GM23338 (cell line): Measurements from ENCODE around the gene MIGA1. TPM values are rescaled to one million over a fixed set of nuclear protein-coding genes. Genes with fewer than 3 reads are reported as not detected.

Source experiments
- ATAC-seq: fragments of 200-7000 bp; cut with Tn5 transposase; 3 replicates; pipeline ENCODE4 v1.9.1; 2020
- DNase-seq: peaks from one replicate; pipeline ENCODE4 v3.0.0-alpha.2; 2015; ENCODE audit warnings: low spot score
- H2AFZ ChIP-seq: fragments of 200-600 bp; sonication (generic); 2 replicates; pipeline ENCODE4 v1.8.0; 2016; ENCODE audit warnings: antibody characterized with exemption, mild to moderate bottlenecking, moderate library complexity
- H3F3A ChIP-seq: fragments of 200-600 bp; sonication (generic); replicated peaks from 2 replicates; pipeline ENCODE4 v1.8.0; 2017; ENCODE audit warnings: antibody characterized with exemption, mixed run types, low read depth
- H3K27ac ChIP-seq: fragments of 200-600 bp; sonication (generic); 2 replicates; pipeline ENCODE4 v1.6.1; 2016; ENCODE audit warnings: low read depth
- H3K27me3 ChIP-seq: fragments of 200-600 bp; sonication (generic); 2 replicates; pipeline ENCODE4 v1.8.0; 2016; ENCODE audit warnings: mild to moderate bottlenecking, mixed run types, moderate library complexity; ENCODE audit not compliant: insufficient read depth
- H3K36me3 ChIP-seq: fragments of 200-600 bp; sonication (generic); 2 replicates; pipeline ENCODE4 v1.8.0; 2016; ENCODE audit warnings: mild to moderate bottlenecking; ENCODE audit not compliant: insufficient read depth
- H3K4me1 ChIP-seq: fragments of 200-600 bp; sonication (generic); 2 replicates; pipeline ENCODE4 v1.8.0; 2016; ENCODE audit warnings: mild to moderate bottlenecking, moderate library complexity; ENCODE audit not compliant: insufficient read depth
- H3K4me2 ChIP-seq: fragments of 200-600 bp; sonication (generic); 2 replicates; pipeline ENCODE4 v1.7.1; 2017; ENCODE audit warnings: mixed run types
- H3K4me3 ChIP-seq: fragments of 200-600 bp; sonication (generic); 2 replicates; pipeline ENCODE4 v1.6.1; 2016; ENCODE audit warnings: mixed run types
- H3K79me2 ChIP-seq: fragments of 200-600 bp; sonication (generic); replicated peaks from 2 replicates; pipeline ENCODE4 v1.8.0; 2017; ENCODE audit warnings: mild to moderate bottlenecking; ENCODE audit not compliant: insufficient read depth
- H3K9me2 ChIP-seq: fragments of 200-600 bp; sonication (generic); 2 replicates; pipeline ENCODE4 v1.8.0; 2017; ENCODE audit not compliant: insufficient read depth
- H4K20me1 ChIP-seq: fragments of 200-600 bp; sonication (generic); replicated peaks from 2 replicates; pipeline ENCODE4 v1.8.0; 2017; ENCODE audit warnings: mild to moderate bottlenecking; ENCODE audit not compliant: insufficient read depth
- H3K27ac Mint-ChIP-seq: 2 replicates; pipeline ENCODE4 v1.8.0; 2020; ENCODE audit warnings: inconsistent platforms, mild to moderate bottlenecking, moderate library complexity, mixed read lengths
- H3K27me3 Mint-ChIP-seq: 3 replicates; pipeline ENCODE4 v1.8.0; 2022; ENCODE audit warnings: low read depth, mild to moderate bottlenecking, moderate library complexity, mixed read lengths, inconsistent platforms; ENCODE audit not compliant: insufficient read depth, poor library complexity
- H3K36me3 Mint-ChIP-seq: 3 replicates; pipeline ENCODE4 v1.8.0; 2021; ENCODE audit warnings: low read depth, mild to moderate bottlenecking, inconsistent platforms, moderate library complexity, mixed read lengths
- H3K4me1 Mint-ChIP-seq: 3 replicates; pipeline ENCODE4 v1.8.0; 2020; ENCODE audit warnings: mild to moderate bottlenecking, inconsistent platforms, mixed read lengths
- H3K4me3 Mint-ChIP-seq: 3 replicates; pipeline ENCODE4 v1.8.0; 2021; ENCODE audit warnings: moderate library complexity, mild to moderate bottlenecking, inconsistent platforms, mixed read lengths
- H3K9me3 Mint-ChIP-seq: 3 replicates; pipeline ENCODE4 v1.8.0; 2020; ENCODE audit warnings: moderate library complexity, mild to moderate bottlenecking, inconsistent platforms, mixed read lengths
- CTCF ChIP-seq, 2 experiments: fragments of 200-600 bp in 1 of 2; sonication (generic) in 1 of 2; conservative IDR thresholded peaks; 2 replicates each; pipeline versions ENCODE4 v1.5.1 to v1.6.1; 2016 to 2017; ENCODE audit warnings: antibody characterized with exemption in 2 of 2, low read depth in 2 of 2, mild to moderate bottlenecking in 2 of 2, moderate library complexity in 1 of 2
- ETS1 ChIP-seq: IDR thresholded peaks from 2 replicates; pipeline ENCODE4 v1.6.1; 2016; ENCODE audit warnings: antibody characterized with exemption
- EZH2 ChIP-seq: fragments of 200-600 bp; sonication (generic); IDR thresholded peaks from one replicate; pipeline ENCODE4 v1.8.0; 2017; ENCODE audit warnings: antibody characterized with exemption, mild to moderate bottlenecking, low read depth; ENCODE audit not compliant: unreplicated experiment
- EZH2phosphoT487 ChIP-seq: fragments of 200-600 bp; sonication (generic); IDR thresholded peaks from one replicate; pipeline ENCODE4 v1.8.1; 2018; ENCODE audit warnings: antibody characterized with exemption; ENCODE audit not compliant: unreplicated experiment
- JUNB ChIP-seq: IDR thresholded peaks from one replicate; pipeline ENCODE4 v1.6.1; 2016; ENCODE audit warnings: antibody characterized with exemption; ENCODE audit not compliant: unreplicated experiment
- NANOG ChIP-seq: IDR thresholded peaks from 2 replicates; pipeline ENCODE4 v1.6.1; 2016; ENCODE audit warnings: antibody characterized with exemption, borderline replicate concordance
- REST ChIP-seq: IDR thresholded peaks from one replicate; pipeline ENCODE4 v1.6.1; 2018; ENCODE audit warnings: antibody characterized with exemption; ENCODE audit not compliant: unreplicated experiment
- STAT1 ChIP-seq: IDR thresholded peaks from one replicate; pipeline ENCODE4 v1.6.1; 2016; ENCODE audit warnings: antibody characterized with exemption; ENCODE audit not compliant: unreplicated experiment
- ZNF114 ChIP-seq: fragments of 250-450 bp; sonication (Bioruptor Pico); IDR thresholded peaks from 2 replicates; pipeline ENCODE4 v1.5.0; 2020; ENCODE audit warnings: mild to moderate bottlenecking, moderate library complexity
- ZNF331 ChIP-seq: fragments of 250-450 bp; sonication (Bioruptor Pico); IDR thresholded peaks from 2 replicates; pipeline ENCODE4 v1.5.0; 2020; ENCODE audit warnings: low read depth, mild to moderate bottlenecking, moderate library complexity
- ZNF462 ChIP-seq: fragments of 250-450 bp; sonication (Bioruptor Pico); IDR thresholded peaks from 2 replicates; pipeline ENCODE4 v1.5.0; 2020; ENCODE audit warnings: mild to moderate bottlenecking, moderate library complexity
- polyA plus RNA-seq: library from polyadenylated mRNA; unstranded; fragments of >200 nt; fragmentation: Nextera tagmentation; extraction: Ambion mirVana; gene quantifications from 2 replicates; pipeline ENCODE4 v1.2.1, GENCODE V29; 2016
- total RNA-seq: library from RNA; depleted of rRNA; stranded (reverse); fragments of >200 nt; shearing (Covaris generic); gene quantifications from 2 replicates; pipeline ENCODE4 v1.2.3, GENCODE V29; 2014

Gene MIGA1
- total and polyA plus RNA-seq, 2 experiments from 2014 or later: 3.4 to 7.5 TPM

- no peak for TF ChIP-seq REST
- TF ChIP-seq STAT1: no peak
- TF ChIP-seq EZH2: no peak
- TF ChIP-seq JUNB: no peak
- no peak for TF ChIP-seq NANOG
- TF ChIP-seq ETS1: no peak
These were observed 68.2 kb downstream of the MIGA1 start (continued) for GRCh38 chr1:77847621-77848080.

GRCh38 chr1:77850082-77850481, 70.6 kb downstream of the MIGA1 start:
- Mint-ChIP-seq H3K4me1 (no peaks in the 10 kb centered on the region), H3K27me3 (no peaks in the 10 kb centered on the region), H3K36me3 (peaks cover 12% of the 10 kb centered on the region; the same call in 2 of the 3 replicates), H3K27ac (no peak overlapping the region), H3K9me3 (no peaks in the 10 kb centered on the region; the same call in 2 of the 3 replicates), H3K4me3 (no peak overlapping the region)
- no peaks in the 10 kb centered on the region; the same call in 1 of the 2 replicates for H3K9me2 ChIP-seq
- no peaks in the 10 kb centered on the region for H3K27me3 ChIP-seq
- H2AFZ ChIP-seq: no peak overlapping the region
- no peaks in the 10 kb centered on the region for H3F3A ChIP-seq
- DNase-seq (no peak), ATAC-seq (no peak)
- peaks cover under 1% of the 10 kb centered on the region; the same call in 1 of the 2 replicates for H3K36me3 ChIP-seq
- H3K4me2 ChIP-seq: no peak overlapping the region
- H3K27ac ChIP-seq: no peak overlapping the region
- no peak overlapping the region for H3K4me3 ChIP-seq
- no peaks in the 10 kb centered on the region for H3K4me1 ChIP-seq
- H3K79me2 ChIP-seq: no peaks in the 10 kb centered on the region
- H4K20me1 ChIP-seq: no peaks in the 10 kb centered on the region
- TF ChIP-seq EZH2phosphoT487 (no peak), ETS1 (no peak), ZNF462 (no peak), STAT1 (no peak), ZNF331 (no peak), ZNF114 (CRISPR knock-in tag) (no peak), CTCF (conservative IDR thresholded peaks at IDR 0.05; ENCODE audit: low read depth in 2 of 2) (no peak), NANOG (no peak), EZH2 (no peak)
